NT2/D1 (cell line): Measurements from ENCODE around the gene OR52R1.
"Not testable (repeated sequence)": the region's sequence is repeated elsewhere in the genome, so short reads cannot be mapped to it uniquely, and the experiment has no call there.

Experiments
- DNase-seq: peaks from one replicate; pipeline ENCODE4 v3.0.0-alpha.2; 2011; ENCODE audit warnings: low read depth, low spot score
- H3K27me3 ChIP-seq: 2 replicates; pipeline ENCODE4 v1.6.0; 2011; ENCODE audit warnings: mild to moderate bottlenecking; ENCODE audit not compliant: insufficient read length, insufficient read depth
- H3K36me3 ChIP-seq: 2 replicates; pipeline ENCODE4 v1.6.1; 2011; ENCODE audit warnings: mild to moderate bottlenecking, low read length, mixed read lengths; ENCODE audit not compliant: insufficient read depth, insufficient read length
- H3K4me1 ChIP-seq: 2 replicates; pipeline ENCODE4 v1.5.1; 2011; ENCODE audit not compliant: insufficient read depth, insufficient read length
- H3K4me3 ChIP-seq: 2 replicates; pipeline ENCODE4 v1.5.1; 2011; ENCODE audit warnings: low read depth; ENCODE audit not compliant: insufficient read length
- H3K9ac ChIP-seq: 2 replicates; pipeline ENCODE4 v1.6.0; 2011; ENCODE audit warnings: low read depth; ENCODE audit not compliant: insufficient read length
- H3K9me3 ChIP-seq: 2 replicates; pipeline ENCODE4 v1.5.1; 2011; ENCODE audit warnings: mild to moderate bottlenecking, low read length; ENCODE audit not compliant: insufficient read depth
- SUZ12 ChIP-seq: IDR thresholded peaks from 2 replicates; pipeline ENCODE4 v1.6.1; 2011; ENCODE audit not compliant: insufficient read length, insufficient read depth; ENCODE audit errors: extremely low read depth
- YY1 ChIP-seq: IDR thresholded peaks from 2 replicates; pipeline ENCODE4 v1.6.1; 2011; ENCODE audit not compliant: insufficient read length, insufficient read depth
- ZNF274 ChIP-seq: IDR thresholded peaks from 2 replicates; pipeline ENCODE4 v1.6.1; 2011; ENCODE audit warnings: mild to moderate bottlenecking, low read depth, low read length

Gene OR52R1

GRCh38 chr11:4825132-4825531, 21.0 kb upstream of the OR52R1 start:
- Histone ChIP-seq H3K9me3 (no peaks in the 10 kb centered on the region), H3K27me3 (no peaks in the 10 kb centered on the region), H3K4me3 (no peak overlapping the region), H3K9ac (no peak overlapping the region), H3K4me1 (no peaks in the 10 kb centered on the region), H3K36me3 (no peaks in the 10 kb centered on the region)
- DNase-seq = no peak
- no peak for TF ChIP-seq YY1
- TF ChIP-seq ZNF274 = no peak
- no peak for TF ChIP-seq SUZ12

GRCh38 chr11:4821021-4821420, 16.8 kb upstream of the OR52R1 start, which contains the start of gene OR51F2:
Gene OR51F2 (plus strand): TSS chr11:4821321. CDS start chr11:4821422, 101 bp downstream.
- no peak for DNase-seq
- Histone ChIP-seq H3K4me3 (no peak within 1 kb of the TSS), H3K9ac (no peak within 1 kb of the TSS), H3K27me3 (no peaks in the 10 kb centered on the region), H3K9me3 (no peaks in the 10 kb centered on the region), H3K4me1 (no peaks in the 10 kb centered on the region), H3K36me3 (no peaks in the 10 kb centered on the region)
- TF ChIP-seq ZNF274 = no peak
- TF ChIP-seq YY1 = no peak
- TF ChIP-seq SUZ12 = no peak

- Histone ChIP-seq H3K4me1 (no peaks in the 10 kb centered on the region), H3K9ac (no peak overlapping the region), H3K9me3 (no peaks in the 10 kb centered on the region), H3K27me3 (no peaks in the 10 kb centered on the region), H3K36me3 (no peaks in the 10 kb centered on the region), H3K4me3 (no peak overlapping the region)
- no peak for DNase-seq
- no peak for TF ChIP-seq ZNF274
- no peak for TF ChIP-seq SUZ12
- TF ChIP-seq YY1 = no peak
These were observed 5.1 kb upstream of the OR52R1 start for GRCh38 chr11:4809246-4809645.

- Histone ChIP-seq H3K4me1 (no peaks in the 10 kb centered on the region), H3K36me3 (no peaks in the 10 kb centered on the region), H3K9me3 (no peaks in the 10 kb centered on the region), H3K9ac (no peak overlapping the region), H3K27me3 (no peaks in the 10 kb centered on the region), H3K4me3 (no peak overlapping the region)
- no peak for DNase-seq
- TF ChIP-seq SUZ12 (no peak), YY1 (no peak)
These were observed 4.3 kb upstream of the OR52R1 start for GRCh38 chr11:4808476-4808875.

- H3K4me3 ChIP-seq, H3K36me3 ChIP-seq, H3K27me3 ChIP-seq, H3K4me1 ChIP-seq, DNase-seq, H3K9me3 ChIP-seq, H3K9ac ChIP-seq: not testable (repeated sequence)
These were observed 2.9 kb downstream of the OR52R1 start for GRCh38 chr11:4801316-4801715.

GRCh38 chr11:4798427-4799183, 5.6 kb downstream of the OR52R1 start:
- H3K9ac ChIP-seq = no peak overlapping the region
- TF ChIP-seq ZNF274 (no peak), SUZ12 (no peak), YY1 (no peak)

GRCh38 chr11:4797206-4797605, 7.0 kb downstream of the OR52R1 start:
- no peak for DNase-seq
- Histone ChIP-seq H3K4me3 (no peak overlapping the region), H3K9me3 (no peaks in the 10 kb centered on the region), H3K4me1 (no peaks in the 10 kb centered on the region), H3K36me3 (no peaks in the 10 kb centered on the region), H3K9ac (no peak overlapping the region), H3K27me3 (no peaks in the 10 kb centered on the region)
- TF ChIP-seq YY1 = no peak
- no peak for TF ChIP-seq SUZ12
- no peak for TF ChIP-seq ZNF274

More at GRCh38 chr11:4798427-4799183, 5.6 kb downstream of the OR52R1 start:
- Histone ChIP-seq H3K4me1 (no peaks in the 10 kb centered on the region), H3K27me3 (no peaks in the 10 kb centered on the region), H3K4me3 (no peak overlapping the region), H3K36me3 (no peaks in the 10 kb centered on the region), H3K9me3 (no peaks in the 10 kb centered on the region)
- DNase-seq = no peak

- peaks cover 16% of the 10 kb centered on the region; the same call in 1 of the 2 replicates for H3K9me3 ChIP-seq
- no peak overlapping the region for H3K4me3 ChIP-seq
- TF ChIP-seq YY1 (no peak), ZNF274 (no peak), SUZ12 (no peak)
- H3K36me3 ChIP-seq = no peaks in the 10 kb centered on the region
- H3K4me1 ChIP-seq = no peaks in the 10 kb centered on the region
- H3K27me3 ChIP-seq = no peaks in the 10 kb centered on the region
- H3K9ac ChIP-seq = no peak overlapping the region
- no peak for DNase-seq
These were observed 21.7 kb downstream of the OR52R1 start for GRCh38 chr11:4782454-4782853.
